ENCODE measurements around the gene PHOX2A.

PHOX2A gene

DNA sequence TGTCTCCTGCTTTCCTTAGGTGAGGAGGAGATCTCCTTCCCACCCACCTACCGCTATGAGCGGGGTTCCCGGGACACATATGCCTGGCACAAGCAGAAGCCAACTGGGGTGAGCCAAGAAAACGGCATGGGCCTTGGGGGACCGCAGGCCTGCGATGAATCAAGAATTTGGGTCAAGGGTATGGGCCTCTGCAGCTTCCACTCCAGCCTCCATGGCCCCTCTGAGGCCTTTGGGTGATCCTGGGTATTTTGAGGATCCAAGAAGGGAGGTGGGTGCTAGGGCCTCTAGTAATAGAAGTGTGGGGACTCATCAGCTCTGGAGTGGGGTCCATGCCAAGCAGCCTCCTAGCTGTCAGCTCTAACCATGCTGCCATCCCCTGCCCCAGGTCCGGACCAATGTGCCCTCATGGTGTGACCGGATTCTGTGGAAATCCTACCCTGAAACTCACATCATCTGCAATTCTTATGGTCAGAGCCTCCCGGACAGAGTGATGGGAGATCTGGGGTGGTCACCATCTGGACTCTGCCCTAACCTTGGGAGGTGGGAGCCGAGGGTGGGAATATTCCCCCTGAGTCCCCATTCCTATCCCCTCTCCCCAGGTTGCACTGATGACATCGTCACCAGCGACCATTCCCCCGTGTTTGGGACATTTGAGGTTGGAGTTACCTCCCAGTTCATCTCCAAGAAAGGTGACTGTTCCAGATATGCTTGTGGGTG, 10.8 kb downstream of the PHOX2A start:
- no peak for DNase-seq

DNA sequence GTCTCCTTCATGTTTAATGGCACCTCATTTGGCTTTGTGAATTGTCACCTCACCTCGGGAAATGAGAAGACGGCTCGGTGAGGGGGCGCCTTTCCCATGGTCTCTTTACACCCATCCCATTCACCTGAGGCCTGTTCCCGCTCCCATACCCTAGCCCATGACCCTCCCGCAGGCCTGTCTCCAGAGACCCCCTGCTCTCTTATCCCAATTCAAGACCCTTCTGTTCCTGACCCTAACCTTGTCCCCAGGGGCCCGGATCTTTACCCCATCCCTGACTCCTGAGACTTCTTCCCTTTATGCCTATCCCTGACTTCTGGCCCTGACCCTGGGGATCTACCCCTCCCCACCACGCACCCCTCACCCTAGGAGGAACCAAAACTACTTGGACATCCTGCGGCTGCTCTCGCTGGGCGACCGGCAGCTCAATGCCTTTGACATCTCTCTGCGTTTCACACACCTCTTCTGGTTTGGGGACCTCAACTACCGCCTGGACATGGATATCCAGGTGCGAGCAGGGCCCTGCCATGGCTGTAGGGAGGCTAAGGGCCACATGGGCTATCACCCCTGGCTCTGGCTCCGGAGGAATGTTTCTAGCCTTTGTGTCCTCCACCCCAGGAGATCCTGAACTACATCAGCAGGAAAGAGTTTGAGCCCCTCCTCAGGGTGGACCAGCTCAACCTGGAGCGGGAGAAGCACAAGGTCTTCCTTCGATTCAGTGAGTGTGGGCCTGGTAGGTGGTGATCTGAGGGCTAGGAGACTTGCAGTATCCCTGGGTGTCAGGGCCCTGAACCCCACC, 11.5 kb downstream of the PHOX2A start:
- DNase-seq = no peak

GRCh38 chr11:72231396-72232259, 12.3 kb downstream of the PHOX2A start:
- DNase-seq = no peak

DNA sequence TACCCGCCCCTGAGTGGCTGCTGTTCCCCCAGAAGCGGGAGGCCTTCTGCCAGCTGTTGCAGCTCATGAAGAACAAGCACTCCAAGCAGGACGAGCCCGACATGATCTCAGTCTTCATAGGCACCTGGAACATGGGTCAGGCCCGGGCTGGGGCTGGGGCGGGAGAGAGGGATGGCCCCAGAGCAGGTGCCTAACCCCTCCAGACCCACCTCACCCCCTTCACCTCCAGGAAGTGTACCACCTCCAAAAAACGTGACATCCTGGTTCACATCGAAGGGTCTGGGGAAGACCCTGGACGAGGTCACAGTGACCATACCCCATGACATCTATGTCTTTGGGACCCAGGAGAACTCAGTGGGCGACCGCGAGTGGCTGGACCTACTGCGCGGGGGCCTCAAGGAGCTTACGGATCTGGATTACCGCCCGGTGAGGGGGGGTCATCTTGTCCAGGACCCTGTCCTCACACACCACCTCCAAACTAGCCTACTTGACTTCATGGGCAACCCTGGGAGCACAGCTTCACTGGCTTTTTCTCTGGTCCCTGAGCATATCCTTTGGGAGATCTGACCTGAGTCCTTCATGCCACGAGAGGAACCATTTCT, 13.1 kb downstream of the PHOX2A start:
- DNase-seq = no peak

GRCh38 chr11:72229925-72230763, 13.8 kb downstream of the PHOX2A start:
- DNase-seq = no peak

DNA sequence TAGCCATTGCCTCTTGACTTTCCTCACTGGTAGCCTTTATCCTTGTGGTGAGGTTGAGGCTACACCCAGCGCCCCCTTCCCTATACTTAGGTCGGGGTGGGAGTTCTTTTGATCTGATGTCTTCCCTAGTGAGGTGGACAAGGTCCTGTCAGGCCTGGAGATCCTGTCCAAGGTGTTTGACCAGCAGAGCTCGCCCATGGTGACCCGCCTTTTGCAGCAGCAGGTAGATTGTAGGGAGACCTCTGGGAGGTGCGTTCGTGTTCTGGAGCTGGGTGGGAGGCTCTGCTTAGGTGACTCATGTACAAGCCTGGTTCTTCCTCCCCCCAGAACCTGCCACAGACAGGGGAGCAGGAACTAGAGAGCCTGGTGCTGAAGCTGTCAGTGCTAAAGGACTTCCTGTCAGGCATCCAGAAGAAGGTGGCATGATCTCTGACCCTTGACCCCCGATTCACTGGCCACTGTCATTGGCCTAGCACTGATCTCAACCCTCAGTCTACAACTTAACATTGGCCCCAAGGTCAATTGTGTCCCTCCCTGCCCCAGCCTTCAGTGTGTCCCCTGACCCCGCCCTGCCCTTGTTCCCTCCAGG, 14.5 kb downstream of the PHOX2A start:
- DNase-seq = no peak

DNA sequence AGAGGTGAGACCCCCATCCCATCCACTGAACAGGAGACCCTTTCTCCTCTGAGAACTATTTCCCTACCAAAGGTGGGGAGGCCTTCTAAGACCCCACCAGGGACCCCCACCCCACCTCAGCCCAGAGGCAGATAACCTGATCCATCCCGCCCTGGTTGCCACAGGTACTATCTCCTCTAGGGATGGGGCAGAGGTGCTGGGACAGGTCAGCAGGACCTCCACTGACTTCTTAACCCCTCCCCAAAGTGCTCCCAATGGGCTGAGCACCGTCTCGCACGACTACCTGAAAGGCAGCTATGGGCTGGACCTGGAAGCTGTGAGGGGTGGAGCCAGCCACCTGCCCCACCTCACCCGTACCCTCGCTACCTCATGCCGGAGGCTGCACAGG, 15.1 kb downstream of the PHOX2A start:
- DNase-seq = no peak

DNA sequence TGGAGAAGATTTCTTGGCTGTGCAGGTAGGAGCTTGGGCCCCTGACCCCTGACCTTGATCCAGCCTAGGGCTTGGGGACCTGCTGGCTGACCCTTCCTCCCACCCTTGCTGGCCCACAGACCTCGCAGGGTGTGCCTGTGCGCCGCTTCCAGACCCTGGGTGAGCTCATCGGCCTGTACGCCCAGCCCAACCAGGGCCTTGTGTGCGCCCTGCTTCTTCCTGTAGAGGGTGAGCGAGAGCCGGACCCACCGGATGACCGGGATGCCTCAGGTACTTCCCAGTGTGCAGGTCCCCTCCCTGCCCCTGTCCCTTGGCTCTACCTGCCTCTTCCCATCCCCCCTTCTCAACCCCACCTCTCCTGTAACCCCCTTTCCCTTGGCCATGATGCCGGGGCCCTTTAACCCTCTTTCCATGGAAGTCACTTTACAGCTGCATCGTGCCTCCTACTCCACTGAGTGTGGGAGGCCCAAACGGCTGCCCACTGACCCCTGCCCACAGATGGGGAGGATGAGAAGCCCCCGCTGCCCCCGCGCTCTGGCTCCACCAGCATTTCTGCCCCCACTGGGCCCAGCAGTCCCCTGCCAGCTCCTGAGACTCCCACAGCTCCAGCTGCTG, 15.6 kb downstream of the PHOX2A start:
- DNase-seq = no peak

- DNase-seq = no peak
Observed at GRCh38 chr11:72227316-72228228, 16.4 kb downstream of the PHOX2A start.

DNA sequence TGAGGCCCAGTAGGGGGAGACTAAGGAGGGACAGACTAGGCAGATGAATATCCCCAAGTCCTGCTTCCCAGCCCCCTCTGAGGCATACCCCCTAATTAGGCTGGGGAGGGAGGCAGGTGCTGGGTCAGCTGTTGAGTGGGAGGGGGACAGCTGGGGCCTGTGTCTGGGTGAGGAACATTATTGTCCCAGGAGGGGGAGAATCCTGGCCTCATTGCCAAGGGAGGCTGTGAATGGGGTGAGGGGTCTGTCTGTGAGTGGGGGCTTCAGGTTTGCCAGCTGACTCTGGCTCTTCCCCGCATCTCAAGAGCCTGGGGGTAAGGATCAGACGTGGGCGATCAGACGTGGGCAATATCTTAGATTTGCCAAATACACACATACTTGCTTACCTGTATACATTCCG, 17.3 kb downstream of the PHOX2A start:
- peak; percentile 3 for DNase-seq

DNA sequence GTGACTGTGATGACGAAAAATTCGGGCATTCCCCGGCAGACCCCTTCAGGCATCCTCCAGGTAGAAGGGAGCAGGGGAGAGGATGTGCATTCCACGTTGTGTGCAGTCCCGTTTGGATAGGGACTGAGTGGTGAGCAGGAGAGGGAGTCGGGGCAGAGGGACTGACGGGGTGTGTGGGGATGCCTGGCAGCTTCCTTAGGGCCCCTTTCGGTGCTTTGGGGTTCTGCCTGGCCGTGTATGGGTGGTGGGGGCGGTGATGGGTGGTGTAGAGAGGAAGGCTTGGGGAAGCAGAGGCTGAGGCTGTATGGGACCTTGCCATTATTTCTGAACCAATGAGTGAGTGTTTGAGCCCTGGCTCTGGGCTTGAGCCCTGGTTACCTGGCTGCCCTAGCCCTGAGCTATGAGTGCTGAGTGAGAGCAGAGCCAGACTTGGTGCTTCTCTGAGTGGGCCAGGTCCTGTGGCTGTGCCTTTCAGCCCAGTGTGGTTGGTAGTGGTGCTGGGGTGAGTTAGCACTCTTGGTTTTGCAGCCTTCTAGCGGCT, 18.5 kb downstream of the PHOX2A start:
- peak; percentile 33 for DNase-seq

DNA sequence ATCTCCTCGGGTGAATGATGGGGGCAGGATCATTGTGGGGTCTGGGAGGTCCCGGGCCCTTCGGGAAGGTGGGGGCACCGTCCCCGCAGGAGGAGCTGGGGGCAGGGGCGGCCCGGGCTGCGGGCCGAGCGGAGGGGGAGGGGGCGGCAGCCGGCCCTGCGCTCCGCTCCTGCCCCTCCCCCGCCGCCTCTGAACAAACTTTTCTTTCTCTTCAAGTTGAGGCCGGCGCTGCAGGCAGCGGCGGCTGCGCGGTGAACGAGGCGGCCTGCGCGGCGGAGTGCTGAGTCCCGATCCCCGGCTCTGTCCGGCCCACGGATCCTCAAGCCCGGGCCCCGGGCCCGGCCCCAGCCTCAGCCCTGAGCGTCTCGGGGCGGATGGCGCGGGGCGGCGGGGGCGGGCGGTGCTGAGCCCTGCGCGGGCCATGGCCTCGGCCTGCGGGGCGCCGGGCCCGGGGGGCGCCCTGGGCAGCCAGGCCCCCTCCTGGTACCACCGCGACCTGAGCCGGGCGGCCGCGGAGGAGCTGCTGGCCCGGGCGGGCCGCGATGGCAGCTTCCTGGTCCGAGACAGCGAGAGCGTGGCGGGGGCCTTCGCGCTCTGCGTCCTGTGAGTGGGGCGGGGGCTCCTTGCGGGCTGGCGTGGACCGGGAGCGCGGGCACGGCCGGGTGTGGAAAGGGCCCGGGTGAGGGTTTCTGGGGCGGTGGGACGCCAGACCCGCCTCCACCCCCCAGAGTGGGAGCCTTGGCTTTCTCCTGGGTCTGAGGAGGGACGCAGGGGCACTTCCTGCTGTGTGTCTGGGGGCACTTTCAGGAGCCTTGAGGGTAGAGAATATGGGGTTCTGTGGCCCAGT, 19.2 kb downstream of the PHOX2A start, which contains the start of gene INPPL1:
INPPL1 (plus strand) TSS at position 204 of the 847 bp plus-strand sequence; CDS start at position 422, 218 bp downstream.
- peak; percentile 44 for DNase-seq

DNA sequence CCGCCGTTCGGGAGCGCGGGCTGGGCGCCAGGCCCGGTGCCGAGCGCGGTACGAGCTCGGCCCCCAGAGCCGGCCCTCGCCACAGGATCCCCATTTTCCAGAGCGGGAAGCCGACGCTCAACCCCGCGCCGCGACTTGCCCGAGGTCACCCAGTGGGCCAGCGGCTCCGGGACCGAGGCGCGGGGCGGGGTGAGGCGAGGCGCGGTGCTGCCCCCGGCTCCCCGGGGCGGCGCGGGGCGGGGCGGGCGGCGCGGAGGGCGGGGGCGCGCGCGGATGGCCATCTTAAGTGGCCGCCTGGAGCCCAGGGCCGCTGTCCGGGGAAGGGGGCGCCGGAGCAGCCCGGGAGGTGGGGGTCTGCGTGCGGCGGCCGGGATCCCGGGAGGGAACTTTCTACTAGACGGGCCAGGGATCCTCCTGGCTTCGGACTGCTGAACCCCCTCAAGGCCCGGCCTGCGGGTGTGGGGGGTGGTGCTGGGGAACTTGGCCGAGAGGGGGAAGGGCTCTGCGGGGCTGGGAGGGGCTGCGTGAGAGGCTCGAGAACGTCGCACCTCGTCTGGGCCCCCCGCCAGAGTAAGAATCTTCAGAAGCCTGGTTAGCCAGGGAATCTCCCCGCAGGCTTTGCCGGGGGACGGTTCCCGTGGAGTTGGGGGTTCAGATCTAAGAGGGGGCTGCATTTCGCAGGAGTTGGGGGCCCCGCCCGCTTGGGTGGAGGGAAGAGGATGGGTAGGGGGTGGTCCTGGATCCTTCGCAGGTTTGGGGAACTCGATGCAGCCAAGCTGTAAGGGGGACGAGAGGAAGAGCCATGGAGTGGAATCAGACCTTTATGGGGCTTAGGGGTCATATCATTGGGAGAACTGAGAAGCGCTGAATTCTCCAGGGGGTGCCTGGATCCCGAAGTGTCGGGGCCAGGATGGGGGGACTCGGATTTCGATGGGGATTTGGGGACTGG, 20.1 kb downstream of the PHOX2A start:
- peak; percentile 58 for DNase-seq

- DNase-seq = peak; percentile 92
Observed at GRCh38 chr11:72222907-72223614, 20.9 kb downstream of the PHOX2A start.

DNA sequence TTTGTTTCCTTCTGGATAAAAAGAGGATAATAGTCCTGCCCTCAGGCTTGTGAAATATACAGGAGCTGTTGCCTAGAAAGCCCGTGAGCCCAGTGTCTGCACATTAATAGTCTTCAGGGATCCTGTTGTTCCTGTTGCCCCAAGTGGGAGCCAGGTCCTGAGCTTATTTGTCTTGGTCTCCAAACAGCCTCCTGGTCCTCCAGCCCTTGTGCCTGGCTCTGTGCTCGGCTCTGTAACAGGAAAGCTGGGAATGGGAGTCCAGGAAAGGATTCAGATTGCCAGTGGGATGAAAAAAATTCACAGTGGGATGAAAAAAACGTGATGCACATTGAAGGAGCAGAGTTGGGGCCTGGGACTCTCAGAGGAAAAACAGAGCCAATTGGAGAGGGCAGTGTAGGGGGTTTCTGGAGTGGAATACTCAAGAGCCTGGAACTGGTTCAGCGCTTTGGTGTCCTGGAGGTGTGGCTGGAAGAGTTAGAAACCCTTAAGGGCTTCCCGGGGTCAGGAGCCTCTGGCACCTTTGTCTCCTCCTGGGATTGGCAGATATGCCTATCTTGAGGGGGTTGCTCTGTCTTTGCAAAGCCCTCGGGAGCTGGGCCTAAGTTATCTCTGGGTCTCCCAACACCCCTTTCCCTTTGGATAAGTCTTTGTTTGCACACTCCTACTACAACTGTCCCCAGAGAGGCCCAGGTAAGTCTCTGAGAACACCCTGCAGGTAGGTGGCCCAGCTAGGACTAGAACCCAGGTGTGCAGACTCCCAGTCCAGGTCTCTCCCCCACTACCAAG, 21.7 kb downstream of the PHOX2A start:
- no peak for DNase-seq

Measured in stimulated activated CD4-positive, alpha-beta T cell treated with anti-CD3 and anti-CD28 coated beads, Interleukin-4, amount 100 ng/mL, for 24 hours (primary cell).